22Rv1 (cell line): ENCODE results near the gene POU2AF2.
A peak's percentile ranks its signal among the peaks of the same experiment; 100 is the strongest.
"Not testable (repeated sequence)": the region's sequence is repeated elsewhere in the genome, so short reads cannot be mapped to it uniquely, and the experiment has no call there.

Source experiments
- H3K27ac ChIP-seq: fragments of 450-650 bp; 2 replicates; pipeline ENCODE4 v1.5.1; 2017
- CTCF ChIP-seq: fragments of 450-650 bp; IDR thresholded peaks from 2 replicates; pipeline ENCODE4 v1.5.1; 2017; ENCODE audit warnings: mild to moderate bottlenecking
- ZFX ChIP-seq: fragments of 450-650 bp; IDR thresholded peaks from 2 replicates; pipeline ENCODE4 v1.6.1; 2017; ENCODE audit warnings: antibody characterized with exemption, borderline replicate concordance

The POU2AF2 gene

DNA sequence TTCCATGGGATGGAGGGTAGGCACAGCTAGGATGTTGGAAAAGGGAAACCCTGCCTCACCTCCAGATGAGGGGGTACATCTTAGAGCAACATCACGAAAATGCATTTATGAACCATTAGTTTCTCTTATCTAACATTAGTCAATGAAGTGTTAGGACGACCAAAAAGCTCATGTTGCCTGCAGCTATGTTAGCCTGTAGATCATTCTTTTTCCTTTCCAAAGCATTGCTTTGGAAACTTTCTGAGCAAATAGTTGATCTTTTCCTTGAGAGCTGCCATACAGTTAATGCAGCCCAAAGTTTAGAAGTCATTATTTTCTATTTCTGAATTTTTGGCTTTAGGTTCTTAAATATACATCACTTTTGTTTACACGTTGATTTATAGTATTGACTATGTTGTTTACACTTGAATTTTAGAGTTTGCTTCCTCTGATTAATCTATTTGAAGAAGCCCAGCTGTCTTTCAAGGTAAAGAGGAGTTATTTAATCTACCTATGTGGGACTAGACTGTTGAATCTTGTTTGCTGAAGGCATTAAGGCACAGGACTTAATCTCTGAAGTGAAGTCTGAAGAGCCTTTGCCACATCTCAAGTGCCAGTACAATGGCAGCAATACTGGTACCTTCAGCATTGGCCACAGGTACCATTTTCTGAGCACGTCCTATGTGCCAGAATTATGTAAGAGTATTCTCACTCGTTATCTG is 63.8 kb downstream of the POU2AF2 start:
- TF ChIP-seq ZFX (no peak), CTCF (no peak)
- peak overlapping the region; percentile 86 for H3K27ac ChIP-seq

GRCh38 chr11:111310088-111310487 is 64.6 kb downstream of the POU2AF2 start:
- peak overlapping the region; percentile 86 for H3K27ac ChIP-seq
- TF ChIP-seq ZFX (no peak), CTCF (no peak)

GRCh38 chr11:111310723-111311122 is 65.2 kb downstream of the POU2AF2 start:
- TF ChIP-seq CTCF (no peak), ZFX (no peak)
- peak overlapping the region; percentile 86 for H3K27ac ChIP-seq

GRCh38 chr11:111312076-111312475 is 66.6 kb downstream of the POU2AF2 start:
- no peak overlapping the region for H3K27ac ChIP-seq
- TF ChIP-seq CTCF, result no peak
- no peak for TF ChIP-seq ZFX

GRCh38 chr11:111319296-111319695 is 73.8 kb downstream of the POU2AF2 start:
- TF ChIP-seq ZFX (no peak), CTCF (no peak)

GRCh38 chr11:111320199-111320598 is 74.7 kb downstream of the POU2AF2 start:
- H3K27ac ChIP-seq, result not testable (repeated sequence)

More at GRCh38 chr11:111319296-111319695, 73.8 kb downstream of the POU2AF2 start:
- H3K27ac ChIP-seq, result no peak overlapping the region

DNA sequence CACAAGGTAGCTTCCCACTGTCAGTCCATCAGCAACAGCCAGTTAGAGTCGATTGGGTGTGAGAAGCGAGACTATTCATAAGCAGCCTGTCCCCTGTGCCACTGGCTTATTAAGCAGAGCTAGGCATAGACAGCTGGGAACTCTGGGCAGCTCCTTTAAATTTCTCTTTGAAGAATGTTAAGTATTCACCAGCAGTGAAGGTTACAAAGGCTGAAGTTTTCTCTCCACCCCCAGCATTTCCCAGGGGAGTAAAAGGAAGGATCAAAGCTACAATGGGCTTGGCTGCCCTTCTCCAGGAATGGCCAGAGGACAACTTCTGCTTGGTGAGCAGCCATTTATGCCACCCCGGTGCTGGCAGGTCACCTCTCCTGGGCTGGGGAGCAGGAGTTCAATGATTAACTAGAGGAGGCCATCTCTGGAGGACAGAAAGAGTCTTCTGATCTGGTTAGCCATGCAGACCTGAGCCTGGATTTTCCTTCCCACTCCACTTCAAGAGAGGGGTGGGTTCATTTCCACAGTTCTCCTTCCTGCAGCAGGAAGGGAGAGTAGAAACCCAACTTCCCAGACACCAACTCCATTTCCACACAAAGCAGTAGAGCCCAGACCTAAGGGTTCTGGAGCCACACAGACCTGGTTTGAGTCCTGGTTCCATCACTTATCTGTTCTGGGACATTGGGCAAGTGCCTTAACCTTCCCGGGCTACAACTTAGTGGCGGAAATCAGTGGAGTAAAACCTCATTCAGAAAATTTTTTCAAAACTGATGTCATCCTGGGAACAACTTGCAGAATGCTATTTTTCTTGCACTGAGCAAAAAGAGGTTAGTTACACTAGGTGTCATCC is 75.4 kb downstream of the POU2AF2 start:
- H3K27ac ChIP-seq, result no peak overlapping the region
- TF ChIP-seq ZFX, result no peak
- no peak for TF ChIP-seq CTCF
